ENCODE data around the gene ENTREP1. TPM values are rescaled to one million over a fixed set of nuclear protein-coding genes. Genes with fewer than 3 reads are reported as not detected.

ENTREP1 gene
- total RNA-seq, 1 experiment from 2014 or later, result 0.35 TPM

DNA sequence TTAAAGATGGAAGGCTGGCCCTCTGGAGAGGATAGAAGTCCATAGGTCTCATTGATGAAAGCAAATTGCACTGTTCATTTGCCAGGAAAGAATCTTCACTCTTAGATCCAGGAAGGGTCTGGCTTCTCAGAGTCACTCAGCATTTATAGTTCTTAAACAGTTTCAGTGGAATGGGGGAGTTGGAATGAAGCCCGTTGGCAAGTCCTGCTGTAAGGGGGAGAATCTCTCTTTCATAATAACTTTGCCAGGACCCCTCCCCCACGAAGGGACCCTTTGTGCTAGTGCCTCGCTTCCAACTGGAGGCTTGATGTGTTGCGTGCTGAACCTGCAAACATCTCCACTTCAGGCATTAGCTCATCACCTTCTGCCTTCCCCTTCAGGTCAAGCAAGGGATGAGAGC, 57.1 kb downstream of the ENTREP1 start:
- no peak overlapping the region for H3K4me3 ChIP-seq
- TF ChIP-seq, protein P1, sequence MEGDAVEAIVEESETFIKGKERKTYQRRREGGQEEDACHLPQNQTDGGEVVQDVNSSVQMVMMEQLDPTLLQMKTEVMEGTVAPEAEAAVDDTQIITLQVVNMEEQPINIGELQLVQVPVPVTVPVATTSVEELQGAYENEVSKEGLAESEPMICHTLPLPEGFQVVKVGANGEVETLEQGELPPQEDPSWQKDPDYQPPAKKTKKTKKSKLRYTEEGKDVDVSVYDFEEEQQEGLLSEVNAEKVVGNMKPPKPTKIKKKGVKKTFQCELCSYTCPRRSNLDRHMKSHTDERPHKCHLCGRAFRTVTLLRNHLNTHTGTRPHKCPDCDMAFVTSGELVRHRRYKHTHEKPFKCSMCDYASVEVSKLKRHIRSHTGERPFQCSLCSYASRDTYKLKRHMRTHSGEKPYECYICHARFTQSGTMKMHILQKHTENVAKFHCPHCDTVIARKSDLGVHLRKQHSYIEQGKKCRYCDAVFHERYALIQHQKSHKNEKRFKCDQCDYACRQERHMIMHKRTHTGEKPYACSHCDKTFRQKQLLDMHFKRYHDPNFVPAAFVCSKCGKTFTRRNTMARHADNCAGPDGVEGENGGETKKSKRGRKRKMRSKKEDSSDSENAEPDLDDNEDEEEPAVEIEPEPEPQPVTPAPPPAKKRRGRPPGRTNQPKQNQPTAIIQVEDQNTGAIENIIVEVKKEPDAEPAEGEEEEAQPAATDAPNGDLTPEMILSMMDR (conservative IDR thresholded peaks at IDR 0.05), result no peak
- TF ChIP-seq EZH2 (IDR thresholded peaks at IDR 0.05; ENCODE audit: low read depth), result no peak
- H3K4me1 ChIP-seq (replicated peaks; ENCODE audit: insufficient read depth), result peaks cover 39% of the 10 kb centered on the region
- H3F3A ChIP-seq (ENCODE audit: insufficient read depth, low read depth), result peaks cover 23% of the 10 kb centered on the region
- no peak for DNase-seq
- no peaks in the 10 kb centered on the region for H3K36me3 ChIP-seq (ENCODE audit: low read depth)
- no TSS peak for BruUV-seq (replicated peaks)
- no peaks in the 10 kb centered on the region for H3K9me2 ChIP-seq (ENCODE audit: insufficient read depth)
- ChIA-PET POLR2A (ENCODE audit: unreplicated experiment) (no interaction called here), CTCF (no interaction called here)
- H3K9me3 ChIP-seq (ENCODE audit: insufficient read depth, low read depth), result no peaks in the 10 kb centered on the region
- no peak overlapping the region for H2AFZ ChIP-seq
- no peaks in the 10 kb centered on the region for H3K27me3 ChIP-seq (ENCODE audit: insufficient read depth, low read depth)
- no peaks in the 10 kb centered on the region for H4K20me1 ChIP-seq (ENCODE audit: insufficient read depth)
- H3K79me2 ChIP-seq (ENCODE audit: low read depth), result no peaks in the 10 kb centered on the region
- no peak overlapping the region for H3K4me2 ChIP-seq
- intact Hi-C loops (cut with micrococcal nuclease; ENCODE audit: unreplicated experiment), result loop anchor here (10.0 kb wide), 2 partner anchors 117 to 347 kb away; partner anchors contain the start of gene FXN
- H3K27ac ChIP-seq, result no peak overlapping the region

DNA sequence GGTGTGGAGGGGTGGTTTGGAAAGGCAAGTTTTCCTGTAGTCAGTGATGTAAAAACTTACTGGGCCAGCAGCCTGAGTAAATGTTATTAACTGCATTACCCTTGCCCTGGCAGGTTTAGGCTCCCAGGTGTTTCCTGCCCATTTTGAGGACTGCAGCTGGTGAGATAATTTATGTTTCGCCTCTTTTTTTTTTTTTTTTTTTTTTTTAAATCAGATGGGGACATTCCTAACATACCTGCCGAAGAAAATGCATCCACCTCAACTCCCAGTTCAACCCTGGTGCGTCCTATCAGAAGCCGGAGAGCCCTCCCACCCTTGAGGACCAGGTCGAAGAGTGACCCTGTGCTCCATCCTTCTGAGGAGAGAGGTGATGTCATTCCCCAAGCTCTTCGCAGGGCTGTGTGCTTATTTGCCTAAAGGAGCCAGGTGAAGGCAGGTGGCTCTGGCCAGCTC, 60.6 kb downstream of the ENTREP1 start:
- Histone ChIP-seq H3K9me3 (ENCODE audit: insufficient read depth, low read depth) (no peaks in the 10 kb centered on the region), H3K4me1 (replicated peaks; ENCODE audit: insufficient read depth) (peaks cover 44% of the 10 kb centered on the region), H3K4me3 (no peak overlapping the region), H2AFZ (no peak overlapping the region), H3K79me2 (ENCODE audit: low read depth) (no peaks in the 10 kb centered on the region), H3K9me2 (ENCODE audit: insufficient read depth) (no peaks in the 10 kb centered on the region), H3K27ac (no peak overlapping the region), H3K4me2 (no peak overlapping the region), H4K20me1 (ENCODE audit: insufficient read depth) (no peaks in the 10 kb centered on the region), H3F3A (ENCODE audit: insufficient read depth, low read depth) (peaks cover 18% of the 10 kb centered on the region; the same call in 1 of the 2 replicates), H3K36me3 (ENCODE audit: low read depth) (no peaks in the 10 kb centered on the region), H3K27me3 (ENCODE audit: insufficient read depth, low read depth) (no peaks in the 10 kb centered on the region)
- DNase-seq, result peak; percentile 54 to 69
- intact Hi-C loops (cut with micrococcal nuclease; ENCODE audit: unreplicated experiment), result loop anchor here (10.0 kb wide), 2 partner anchors 121 to 351 kb away; partner anchors contain the start of gene FXN
- no TSS peak for BruUV-seq (replicated peaks)
- CTCF ChIA-PET, result no interaction called here
- TF ChIP-seq EZH2 (IDR thresholded peaks at IDR 0.05; ENCODE audit: low read depth), result no peak
- TF ChIP-seq, protein P1 (conservative IDR thresholded peaks at IDR 0.05), result no peak
- POLR2A ChIA-PET (ENCODE audit: unreplicated experiment), result interaction anchor here (0.7 kb wide), 2 partner anchors 9 to 726 kb away, joined by 4 to 7 read pairs; no protein-coding TSS in a partner anchor

DNA sequence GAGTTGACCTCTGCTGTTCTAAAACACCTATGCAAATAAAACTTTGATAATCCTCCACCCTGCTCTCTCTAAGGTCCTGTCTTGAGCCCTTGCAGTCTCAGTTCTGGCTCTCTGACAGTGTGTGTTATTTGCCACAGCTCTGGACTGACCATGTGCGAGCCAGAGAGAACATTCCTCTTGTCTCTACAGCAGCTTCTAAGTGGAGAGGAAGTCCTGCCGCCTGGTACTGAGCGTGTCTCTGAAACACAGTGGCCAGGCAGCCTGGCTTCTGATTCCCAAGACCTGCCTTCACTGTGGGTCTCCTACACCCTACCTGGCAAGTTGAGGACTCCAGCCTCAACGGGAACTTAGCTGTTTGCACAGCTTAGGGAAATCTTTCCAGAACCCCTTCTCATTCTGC, 61.6 kb downstream of the ENTREP1 start:
- no peaks in the 10 kb centered on the region for H3K9me3 ChIP-seq (ENCODE audit: insufficient read depth, low read depth)
- no peak for DNase-seq
- H3K79me2 ChIP-seq (ENCODE audit: low read depth), result no peaks in the 10 kb centered on the region
- CTCF ChIA-PET, result interaction anchor here (0.5 kb wide), 1 partner anchor 351 kb away, joined by 3 read pairs; no protein-coding TSS in a partner anchor
- BruUV-seq (replicated peaks), result no TSS peak
- no peaks in the 10 kb centered on the region for H4K20me1 ChIP-seq (ENCODE audit: insufficient read depth)
- peaks cover 20% of the 10 kb centered on the region; the same call in 1 of the 2 replicates for H3F3A ChIP-seq (ENCODE audit: insufficient read depth, low read depth)
- H2AFZ ChIP-seq, result no peak overlapping the region
- H3K4me2 ChIP-seq, result no peak overlapping the region
- no peak overlapping the region for H3K4me3 ChIP-seq
- TF ChIP-seq, protein P1 (conservative IDR thresholded peaks at IDR 0.05), result no peak
- no peak for TF ChIP-seq EZH2 (IDR thresholded peaks at IDR 0.05; ENCODE audit: low read depth)
- H3K27me3 ChIP-seq (ENCODE audit: insufficient read depth, low read depth), result no peaks in the 10 kb centered on the region
- POLR2A ChIA-PET (ENCODE audit: unreplicated experiment), result no interaction called here
- intact Hi-C loops (cut with micrococcal nuclease; ENCODE audit: unreplicated experiment), result loop anchor here (10.0 kb wide), 2 partner anchors 122 to 352 kb away; partner anchors contain the start of gene FXN
- H3K4me1 ChIP-seq (replicated peaks; ENCODE audit: insufficient read depth), result peaks cover 39% of the 10 kb centered on the region
- H3K9me2 ChIP-seq (ENCODE audit: insufficient read depth), result no peaks in the 10 kb centered on the region
- no peak overlapping the region for H3K27ac ChIP-seq
- no peaks in the 10 kb centered on the region for H3K36me3 ChIP-seq (ENCODE audit: low read depth)
